NCI-H1436 treated with DMSO at 0.1 percent for 48 hours (cell line): ENCODE measurements around the gene SPRR2E.
"Not testable (repeated sequence)": the region's sequence is repeated elsewhere in the genome, so short reads cannot be mapped to it uniquely, and the experiment has no call there.

Source experiments
- DNase-seq: peaks from one replicate; lab custom pipeline; 2025; lab: John Stamatoyannopoulos, UW

The SPRR2E gene

GRCh38 chr1:153070243-153070642, 24.1 kb downstream of the SPRR2E start:
- no peak for DNase-seq

GRCh38 chr1:153058826-153059784, 35.2 kb downstream of the SPRR2E start:
- DNase-seq: no peak

GRCh38 chr1:153058154-153058553, 36.2 kb downstream of the SPRR2E start:
- DNase-seq: no peak

- DNase-seq: no peak
Observed at GRCh38 chr1:153057375-153057774, 37.0 kb downstream of the SPRR2E start, which contains the start of gene SPRR2A. Gene SPRR2A, minus strand, starts transcription at chr1:153057512. Its CDS starts 777 bp downstream, at chr1:153056735.

GRCh38 chr1:153056111-153056510, 38.2 kb downstream of the SPRR2E start:
- not testable (repeated sequence) for DNase-seq

GRCh38 chr1:153049211-153049610, 45.1 kb downstream of the SPRR2E start:
- no peak for DNase-seq
